ENCODE measurements around the gene PARN.
"Not testable (repeated sequence)": the region's sequence is repeated elsewhere in the genome, so short reads cannot be mapped to it uniquely, and the experiment has no call there.

PARN gene

DNA sequence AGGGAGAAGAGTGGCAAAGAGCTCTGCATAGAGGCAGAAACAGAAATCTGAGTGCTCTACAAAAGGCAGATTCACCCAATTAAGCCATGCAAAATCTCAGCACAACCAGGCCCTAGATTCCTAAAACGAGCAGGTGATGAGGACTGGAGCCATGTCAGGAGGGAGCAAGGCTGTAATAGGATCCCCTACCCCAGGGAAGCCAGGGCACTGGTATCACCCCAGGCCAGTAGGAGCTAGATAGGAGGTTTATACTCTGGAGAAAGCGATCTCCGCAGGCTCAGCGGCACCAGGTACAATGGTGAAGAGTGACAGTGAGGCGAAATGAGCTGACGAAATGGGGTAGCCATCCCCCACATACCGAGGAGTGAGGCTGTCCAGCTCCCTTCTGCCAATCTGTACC lies 171.5 kb downstream of the PARN start:
- no peak for DNase-seq

DNA sequence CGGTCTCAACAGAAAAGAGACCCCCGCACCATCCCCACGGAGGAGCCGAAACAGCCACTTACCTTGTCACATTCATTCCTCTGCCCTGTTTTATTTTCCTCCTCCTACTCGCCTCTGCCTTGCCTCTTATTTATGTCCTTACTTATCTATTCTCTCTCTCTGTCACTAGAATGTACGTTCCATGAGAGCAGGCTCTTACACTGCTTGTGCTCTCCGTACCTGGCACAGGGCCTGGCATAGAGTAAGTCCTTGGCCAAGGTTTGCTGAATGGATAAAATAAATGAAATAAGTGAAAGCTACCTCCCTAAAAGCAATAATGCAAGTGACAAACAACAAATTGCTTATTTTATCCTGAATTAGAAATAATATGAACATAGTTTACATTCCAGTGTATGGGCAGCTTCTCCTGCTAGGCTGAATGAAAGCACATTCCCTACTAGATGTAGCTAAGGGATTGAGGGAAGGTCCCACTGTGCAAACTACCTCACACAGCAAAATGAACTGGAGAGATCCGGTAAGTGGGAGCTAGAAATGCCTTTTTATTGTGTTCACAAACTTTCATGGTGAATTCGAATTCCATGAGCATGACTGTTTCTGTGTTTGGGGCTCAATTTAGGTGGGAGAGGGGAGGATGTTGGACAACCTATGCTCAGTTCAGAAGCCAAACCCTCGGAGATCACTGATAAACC lies 173.1 kb downstream of the PARN start:
- DNase-seq: no peak

DNA sequence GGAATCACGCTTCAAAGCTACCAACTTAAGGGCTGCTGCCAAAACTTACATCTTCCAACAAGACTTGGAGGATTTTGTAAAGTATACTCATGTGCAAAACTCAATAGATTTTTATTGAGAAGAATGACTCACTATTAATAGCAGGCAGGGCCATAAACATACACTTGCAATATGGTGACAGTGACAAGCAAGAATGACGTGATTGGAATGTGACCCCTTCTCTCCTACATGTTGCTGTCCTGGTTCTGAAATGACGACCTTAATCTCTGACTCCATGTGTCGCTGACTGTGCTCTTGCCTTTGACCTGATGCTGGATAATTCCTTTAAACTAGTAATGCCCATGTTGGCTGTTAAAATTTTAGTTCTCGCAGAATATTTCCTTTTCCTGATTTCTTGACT lies 174.5 kb downstream of the PARN start:
- no peak for DNase-seq

DNA sequence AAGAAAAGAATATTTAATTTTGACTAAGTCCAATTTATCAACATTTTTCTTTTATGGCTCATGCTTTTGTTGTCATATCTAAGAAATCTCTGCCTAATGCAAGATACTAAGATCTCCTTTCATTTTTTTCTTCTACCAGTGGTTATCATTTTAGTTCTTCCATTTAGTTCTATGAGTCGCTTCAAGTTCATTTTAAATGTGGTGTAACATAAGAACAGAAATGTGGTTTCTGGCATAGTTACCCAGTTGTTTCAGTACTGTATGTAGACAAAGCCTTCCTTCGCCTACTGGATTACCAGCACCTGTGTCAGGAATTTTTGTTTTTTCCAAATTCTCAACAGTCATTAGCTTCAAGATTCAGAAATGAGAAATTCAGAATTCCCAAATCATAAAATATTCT lies 175.7 kb downstream of the PARN start:
- no peak for DNase-seq

DNA sequence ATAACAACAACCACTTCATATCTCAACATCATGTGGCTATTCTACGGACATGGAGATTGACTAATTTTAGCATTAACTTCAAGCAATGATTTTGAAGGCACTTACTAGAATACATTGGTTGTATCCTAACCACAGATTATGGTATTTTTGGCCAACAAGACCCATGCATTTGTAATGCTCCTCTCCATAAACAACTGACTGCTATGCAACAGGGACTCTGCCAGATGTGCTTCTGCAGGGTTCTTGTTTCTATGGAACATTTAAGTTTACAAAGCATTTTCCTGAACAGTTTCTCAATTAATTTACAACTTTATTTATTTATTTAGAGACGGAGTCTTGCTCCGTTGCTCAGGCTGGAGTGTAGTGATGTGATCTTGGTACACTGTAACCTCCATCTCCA lies 178.0 kb downstream of the PARN start:
- DNase-seq: no peak

DNA sequence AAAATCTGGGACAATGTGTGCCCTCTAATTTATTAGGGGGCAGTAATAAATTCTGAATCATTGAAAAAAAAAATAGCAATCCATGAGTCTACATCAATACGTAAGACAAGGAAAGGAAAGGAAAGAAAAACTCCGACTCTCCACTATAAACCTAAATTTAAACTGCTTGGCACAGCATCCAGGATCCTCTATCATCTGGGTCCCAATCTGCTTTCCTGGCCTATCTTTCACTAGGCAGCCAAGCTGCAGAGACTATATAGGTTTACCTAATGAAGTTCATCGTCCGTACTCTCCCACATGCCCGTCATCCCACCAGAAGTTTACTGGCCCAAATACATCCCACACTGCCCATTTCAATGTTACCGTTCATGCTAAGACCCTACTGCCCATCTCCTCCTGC lies 179.2 kb downstream of the PARN start:
- no peak for DNase-seq

DNA sequence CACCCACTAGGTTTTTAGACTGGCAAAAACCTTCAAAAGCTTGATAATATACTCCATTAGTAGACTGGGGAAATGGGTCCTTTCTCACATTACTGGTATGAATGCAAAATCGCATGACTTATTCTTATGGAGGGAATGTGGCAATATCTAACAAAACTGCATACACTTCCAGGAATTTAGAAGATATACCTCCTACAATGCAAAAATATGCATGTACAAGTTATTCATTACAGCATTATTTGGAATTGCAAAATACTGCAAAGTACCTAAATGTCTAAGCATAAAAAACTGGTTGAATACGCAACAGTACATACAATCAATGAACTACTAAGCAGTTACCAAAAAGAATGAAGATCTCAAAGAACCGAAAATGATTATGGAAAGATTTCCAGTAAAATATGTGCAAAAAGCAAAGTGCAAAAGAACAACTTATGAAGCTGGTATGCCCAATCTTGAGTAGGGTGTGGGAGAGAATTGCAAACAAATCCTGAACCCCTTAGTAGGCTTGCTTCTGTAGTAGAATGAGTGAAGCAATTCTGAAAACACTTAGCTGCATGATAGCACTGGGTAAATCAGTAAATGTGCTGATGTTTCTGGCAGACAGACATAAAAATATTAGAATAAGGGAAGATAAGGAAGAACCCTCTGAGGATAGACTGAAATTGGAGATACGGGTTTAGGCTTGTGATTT lies 180.1 kb downstream of the PARN start:
- DNase-seq: no peak

DNA sequence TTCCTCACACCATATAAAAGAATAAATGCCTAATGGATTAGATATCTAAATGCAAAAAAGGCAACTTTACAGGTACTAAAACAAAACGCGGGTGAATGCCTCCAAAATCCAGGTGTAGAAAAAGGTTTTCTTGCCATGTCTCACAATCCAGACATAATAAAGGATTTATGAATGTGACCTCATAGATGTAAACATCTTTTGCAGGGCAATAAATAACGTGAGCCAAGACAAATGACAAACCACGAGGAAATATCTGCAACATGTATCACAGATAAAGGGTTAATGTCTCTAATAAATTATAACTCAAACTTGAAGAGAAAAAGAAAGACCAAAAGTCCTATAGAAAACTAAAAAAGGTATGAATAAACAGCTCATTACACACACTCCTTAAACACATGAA lies 180.7 kb downstream of the PARN start:
- no peak for DNase-seq

DNA sequence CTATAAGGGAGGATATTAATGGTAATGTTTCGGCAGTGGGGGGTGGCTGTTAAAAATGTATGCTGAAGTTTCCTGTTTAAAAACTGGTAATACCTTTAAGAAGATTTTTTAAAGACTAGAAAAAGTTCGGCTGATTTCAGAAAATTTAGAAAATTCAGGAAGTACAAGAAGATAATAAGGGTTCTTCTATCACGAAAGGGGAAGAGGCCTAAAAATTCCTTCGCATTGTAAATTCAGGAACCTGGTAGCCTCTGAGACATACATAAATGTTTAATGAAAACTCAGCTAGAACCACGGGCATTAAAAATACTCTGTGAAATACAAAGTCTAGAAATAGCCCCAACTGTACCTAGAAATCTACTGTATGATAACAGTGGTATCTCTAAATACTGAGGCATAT lies 181.2 kb downstream of the PARN start:
- no peak for DNase-seq

DNA sequence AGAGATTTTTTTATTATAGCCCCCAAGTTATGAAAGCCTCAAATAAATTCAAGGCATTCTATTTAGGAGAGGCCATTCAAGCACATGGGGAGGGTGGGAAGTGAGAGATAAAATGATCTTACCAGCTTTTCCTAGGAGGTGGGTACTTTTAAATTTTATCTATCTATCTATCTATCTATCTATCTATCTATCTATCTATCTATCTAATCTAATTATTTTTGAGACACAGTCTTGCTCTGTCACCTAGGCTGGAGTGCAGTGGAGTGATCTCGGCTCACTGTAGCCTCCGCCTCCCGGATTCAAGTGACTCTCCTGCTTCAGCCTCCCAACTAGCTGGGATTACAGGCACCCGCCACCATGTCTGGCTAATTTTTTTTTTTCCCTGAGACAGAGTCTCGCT lies 182.3 kb downstream of the PARN start:
- DNase-seq: no peak

DNA sequence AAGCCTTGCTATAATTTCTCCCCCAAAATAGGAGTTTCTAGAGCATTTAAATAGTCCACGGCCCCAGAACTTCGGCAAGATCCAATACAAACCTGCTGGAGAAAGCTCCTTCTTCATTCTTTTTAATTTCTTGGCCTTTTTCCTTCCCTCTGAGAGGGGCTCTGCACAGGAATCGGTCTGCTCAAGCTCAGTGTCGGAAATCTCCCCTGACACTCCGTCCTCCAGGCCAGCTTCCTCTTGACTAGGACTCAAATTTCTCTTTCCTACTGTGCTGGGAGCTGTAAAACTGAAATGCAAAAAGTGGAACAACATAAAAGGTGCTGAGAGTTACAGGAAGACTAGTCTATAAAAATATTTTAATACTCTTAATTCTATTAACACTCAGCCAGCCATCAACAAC lies 183.3 kb downstream of the PARN start:
- no peak for DNase-seq

DNA sequence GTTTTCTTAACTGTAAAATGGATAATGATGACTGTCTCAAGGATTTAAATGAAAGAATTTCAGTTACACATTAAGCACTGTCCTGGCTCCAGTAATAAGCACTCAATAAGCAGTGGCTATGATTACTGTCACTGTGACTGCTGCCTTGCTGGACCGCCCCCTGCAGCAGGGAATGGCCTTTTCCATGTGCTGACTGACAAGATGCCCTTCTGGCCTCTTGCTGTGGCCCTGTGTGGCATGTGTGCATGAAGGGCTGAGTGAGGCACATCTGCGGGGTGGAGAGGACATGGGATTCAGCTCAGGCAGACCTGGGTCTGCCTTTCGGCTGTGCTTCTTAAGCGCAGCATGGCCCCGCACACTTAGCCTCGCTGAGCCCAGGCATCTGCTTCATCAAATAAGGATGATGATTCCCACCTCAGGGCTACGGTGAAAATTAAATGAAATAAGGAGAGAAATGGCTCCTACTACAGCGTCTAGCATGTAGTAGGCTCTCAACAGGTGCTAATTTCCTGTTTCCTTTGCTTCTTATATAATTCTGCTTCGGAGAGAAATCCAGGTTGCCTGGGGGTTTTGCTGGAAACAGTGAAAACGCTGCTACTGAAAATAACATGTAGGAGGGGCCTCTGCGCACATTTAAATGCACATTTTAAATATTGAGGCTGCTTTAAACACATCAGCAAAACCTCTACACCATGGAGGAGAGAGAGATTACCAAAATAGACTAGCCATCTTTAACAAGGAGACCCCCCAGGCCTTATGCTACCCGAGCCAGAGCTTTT lies 183.9 kb downstream of the PARN start:
- DNase-seq: no peak

DNA sequence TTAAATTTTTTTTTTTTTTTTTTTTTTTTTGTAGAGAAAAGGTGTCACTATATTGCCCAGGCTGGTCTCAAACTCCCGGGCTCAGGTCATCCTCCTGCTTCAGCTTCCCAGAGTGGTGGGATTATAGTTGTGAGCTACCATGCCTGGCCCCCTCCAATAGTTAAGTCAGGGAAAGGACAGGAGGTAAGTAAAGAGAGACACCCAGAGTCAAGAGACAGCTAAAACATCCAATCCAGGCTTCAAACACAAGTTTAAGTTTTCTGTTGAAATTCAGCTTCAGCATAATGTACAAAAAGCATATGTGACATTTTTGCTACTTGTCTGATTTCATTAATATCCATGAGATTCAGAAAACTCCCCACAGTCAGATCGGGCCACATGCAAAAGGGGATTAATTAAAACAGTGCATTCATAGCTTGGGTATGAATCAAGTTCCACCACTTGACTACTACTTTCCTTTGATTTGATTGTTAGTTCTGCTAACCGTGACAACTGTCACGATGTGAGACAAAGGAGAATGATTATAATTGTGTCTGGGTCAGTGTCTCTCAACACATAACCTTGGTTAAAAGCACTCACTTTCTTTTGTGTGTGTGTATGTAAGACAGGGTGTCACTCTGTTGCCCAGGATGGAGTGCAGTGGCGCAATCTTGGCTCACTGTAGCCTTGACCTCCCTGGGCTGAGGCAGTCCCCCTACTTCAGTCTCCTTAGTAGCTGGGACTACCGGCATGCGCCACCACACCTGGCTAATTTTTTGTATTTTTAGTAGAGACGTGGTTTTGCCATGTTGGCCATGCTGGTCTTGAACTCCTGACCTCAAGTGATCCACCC lies 184.9 kb downstream of the PARN start:
- DNase-seq: no peak

DNA sequence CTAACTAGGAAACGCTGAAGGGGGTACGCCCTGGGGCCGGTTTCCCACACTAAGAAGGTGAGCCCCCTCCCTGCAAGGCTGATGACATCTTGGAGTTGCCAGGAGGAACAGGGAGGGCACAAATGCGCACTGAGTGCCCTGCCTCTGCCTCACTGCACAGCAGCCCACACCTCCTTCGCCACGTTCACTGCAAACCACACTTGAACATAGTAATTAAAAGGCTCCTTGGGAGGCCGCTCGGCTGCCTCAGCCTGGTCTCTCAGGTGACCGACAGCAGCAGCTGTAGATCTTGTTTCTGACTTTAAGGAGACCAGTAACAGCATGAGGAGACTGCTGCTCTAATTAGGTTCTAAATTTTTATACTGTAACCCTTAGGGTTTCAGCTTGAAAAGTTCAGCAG lies 188.5 kb downstream of the PARN start:
- not testable (repeated sequence) for DNase-seq

DNA sequence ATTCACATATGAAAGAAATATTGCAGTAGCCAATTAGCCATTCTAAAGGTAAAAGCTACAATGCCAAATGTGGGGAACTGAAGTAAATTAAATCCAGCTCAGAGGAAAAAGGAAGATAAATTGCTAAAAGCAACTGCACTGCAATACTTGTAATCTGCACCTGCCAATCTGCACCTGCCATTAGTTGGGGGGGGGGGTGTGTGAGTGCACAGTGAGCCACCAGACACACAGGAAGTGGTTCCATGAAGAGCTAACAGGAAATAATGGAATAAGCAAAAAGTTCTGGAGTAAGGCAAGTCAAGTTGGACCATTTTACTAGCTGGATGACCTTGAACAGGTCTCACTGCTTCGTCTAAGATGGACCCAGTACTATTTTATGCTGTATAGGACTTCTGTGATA lies 191.8 kb downstream of the PARN start:
- no peak for DNase-seq

DNA sequence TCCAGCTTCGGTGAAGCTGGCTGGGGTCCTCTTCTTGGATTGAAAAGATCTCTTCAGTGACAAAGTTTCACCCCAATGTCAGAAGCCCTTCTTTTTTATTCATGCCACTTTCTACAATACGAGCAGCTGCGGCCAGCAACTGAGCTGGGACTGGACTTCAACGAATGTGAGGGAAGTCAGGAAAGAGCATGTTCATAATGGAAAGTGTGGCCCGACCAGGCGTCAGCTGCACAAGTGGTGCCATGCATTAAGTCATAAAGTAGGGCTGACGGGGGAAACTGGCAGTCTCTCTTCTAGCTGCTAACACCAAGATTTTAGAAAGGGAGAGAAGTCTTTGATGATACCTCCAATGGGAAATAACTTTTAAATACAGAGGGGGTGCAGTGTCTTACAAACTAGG lies 192.6 kb downstream of the PARN start:
- no peak for DNase-seq

DNA sequence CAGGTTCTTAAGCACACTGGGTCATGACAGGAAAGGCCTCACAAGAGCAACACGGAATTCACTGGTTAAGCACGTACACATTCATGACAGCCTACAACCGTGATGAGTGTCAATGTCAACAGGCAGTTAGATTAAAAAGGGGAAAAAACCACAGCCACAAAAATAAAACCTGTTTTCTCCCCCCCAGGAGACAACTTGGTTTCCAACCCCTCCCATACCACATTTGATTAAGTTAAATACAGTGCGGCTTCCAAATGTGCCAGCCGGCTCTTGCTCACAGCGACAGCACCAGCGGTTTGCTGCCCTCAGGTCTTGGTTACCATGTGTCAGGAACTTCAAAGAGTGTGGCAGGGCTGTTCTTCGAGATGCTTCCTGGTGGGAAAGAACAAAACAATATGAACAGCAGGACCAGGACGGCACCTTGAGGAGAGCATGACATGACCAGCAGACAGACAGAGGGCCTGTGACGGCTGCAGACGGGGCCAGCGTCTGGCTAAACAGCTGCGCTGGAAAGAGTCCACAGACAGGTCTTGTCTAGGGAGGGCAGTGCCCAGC lies 193.6 kb downstream of the PARN start:
- DNase-seq: no peak

DNA sequence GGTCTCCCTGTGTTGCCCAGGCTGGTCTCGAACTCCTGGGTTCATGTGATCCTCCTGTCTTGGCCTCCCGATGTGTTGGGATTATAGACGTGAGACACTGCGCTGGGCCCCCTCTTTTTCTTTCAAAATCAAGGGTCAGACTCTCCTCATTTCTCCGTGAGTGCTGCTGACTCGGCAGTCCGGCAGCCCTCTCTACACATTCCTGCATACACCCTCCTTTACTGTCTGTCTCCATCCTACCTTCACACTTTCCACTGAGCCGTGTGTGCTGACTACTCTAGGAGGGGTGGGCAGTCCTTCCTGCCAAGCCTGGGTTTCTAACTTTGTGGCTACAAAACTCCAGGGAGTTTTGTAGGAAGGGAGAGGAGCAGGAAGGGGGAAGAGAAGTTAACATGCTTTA lies 195.2 kb downstream of the PARN start:
- DNase-seq: no peak

DNA sequence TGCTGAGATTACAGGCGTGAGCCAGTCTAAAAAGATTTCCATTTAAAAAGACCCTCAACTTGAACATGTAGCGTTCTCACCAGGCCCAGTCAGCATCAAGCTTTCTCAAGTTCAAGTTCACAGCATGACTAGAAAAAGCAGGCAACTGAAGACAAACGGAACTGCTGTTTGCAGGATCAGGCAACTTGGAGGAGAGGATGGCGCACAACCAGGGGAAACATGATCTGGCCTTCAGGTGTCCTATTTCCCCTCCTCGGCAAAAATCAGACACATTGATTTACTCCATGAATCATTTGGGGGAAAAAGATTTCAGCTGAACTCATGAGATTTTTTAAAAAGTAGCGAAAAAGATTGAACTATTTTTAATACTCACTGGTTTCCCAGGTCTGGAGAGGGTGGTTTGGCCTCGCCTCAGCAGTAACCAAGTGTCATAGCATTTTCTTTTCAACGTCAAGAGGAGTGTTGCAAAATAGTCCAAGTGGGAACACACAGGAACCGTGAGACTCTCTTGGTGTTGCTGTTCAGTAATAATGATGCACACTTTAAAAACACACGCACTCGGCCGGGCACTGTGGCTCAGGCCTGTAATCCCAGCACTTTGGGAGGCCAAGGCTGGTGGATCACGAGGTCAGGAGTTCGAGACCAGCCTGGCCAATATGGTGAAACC lies 201.0 kb downstream of the PARN start:
- not testable (repeated sequence) for DNase-seq

DNA sequence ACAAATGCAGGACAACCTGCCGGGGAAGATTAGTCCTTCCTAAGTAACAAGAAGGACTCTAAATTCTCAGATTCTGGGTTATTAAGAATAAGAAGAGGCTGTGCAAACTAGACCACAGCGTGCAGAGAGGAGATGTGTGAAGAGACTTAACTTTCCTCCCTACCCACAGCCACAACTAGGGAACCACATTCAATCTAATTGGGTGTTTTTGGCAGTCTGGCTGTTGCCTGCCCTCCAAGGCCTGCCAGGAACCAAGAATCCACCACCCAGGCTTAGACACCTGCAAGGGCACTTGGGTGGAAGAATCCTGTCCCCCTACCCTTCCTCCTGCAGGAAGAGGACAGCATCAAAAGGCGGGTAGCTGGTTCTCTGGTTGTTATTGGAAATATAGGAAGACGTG lies 202.0 kb downstream of the PARN start:
- no peak for DNase-seq

DNA sequence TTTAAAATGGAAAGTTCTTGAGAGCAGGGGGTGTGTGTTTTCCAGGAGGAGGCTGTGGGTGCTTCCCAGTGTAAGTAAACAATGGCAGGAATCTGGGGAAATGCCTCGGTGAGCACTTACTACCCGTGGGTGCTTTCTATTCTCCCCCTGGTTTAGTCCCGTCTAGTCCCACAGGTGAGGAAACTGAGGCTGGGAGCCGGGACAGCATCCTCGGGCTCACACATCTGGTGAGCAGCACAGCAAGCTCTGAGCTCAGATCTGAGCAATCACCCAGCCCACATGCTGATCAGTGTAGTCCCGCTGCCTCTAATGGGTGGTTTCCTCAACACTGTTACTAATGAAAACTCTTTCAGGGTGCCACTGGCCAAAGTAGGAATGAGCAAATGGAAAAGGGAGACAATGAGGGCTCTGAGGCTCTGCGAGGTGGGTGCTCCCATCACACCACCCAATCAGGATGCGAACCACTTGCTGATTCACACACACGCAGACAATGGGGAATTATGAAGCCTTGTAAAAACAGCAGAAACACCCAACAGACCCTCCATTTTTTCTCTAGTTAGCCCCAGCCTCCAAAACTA lies 202.6 kb downstream of the PARN start:
- no peak for DNase-seq

DNA sequence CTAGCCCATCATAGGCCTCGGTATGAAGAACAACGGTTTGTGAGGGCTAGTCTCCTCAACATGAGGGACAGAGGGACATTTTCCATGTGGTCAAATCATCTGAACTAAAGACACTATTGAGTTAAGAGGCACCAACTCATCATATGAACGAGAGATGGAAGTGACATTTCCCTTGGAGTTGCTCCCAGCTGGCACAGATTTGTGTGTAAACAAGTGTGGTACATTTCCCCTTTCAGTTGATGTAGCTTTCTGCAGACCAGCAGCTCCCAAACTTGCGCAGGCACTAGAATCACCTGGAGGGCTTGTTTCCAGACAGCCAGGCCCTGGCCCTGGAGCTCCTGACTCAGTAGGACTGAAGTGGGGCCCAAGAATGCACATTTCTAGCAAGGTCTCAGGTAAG lies 205.5 kb downstream of the PARN start:
- no peak for DNase-seq
